Activated CD4-positive, alpha-beta T cell treated with anti-CD3 and anti-CD28 coated beads, Interleukin-2, amount 50 U/mL, for 4 hours (primary cell): ENCODE results near the gene ADAD1.

Experiments
- DNase-seq, 2 experiments: peaks; one replicate each; pipeline ENCODE4 v3.0.0-alpha.2; 2020

ADAD1 gene

GRCh38 chr4:122456231-122457116, 77.7 kb downstream of the ADAD1 start, which contains the start of gene IL2:
IL2 (minus strand) TSS chr4:122456725; CDS start chr4:122456440, 285 bp downstream.
- DNase-seq, result no peak

- DNase-seq, result peak; percentile 29 to 41
Measured at GRCh38 chr4:122458625-122459024, 79.8 kb downstream of the ADAD1 start.

- no peak for DNase-seq
Measured at GRCh38 chr4:122469457-122469856, 90.6 kb downstream of the ADAD1 start.

GRCh38 chr4:122475233-122475632, 96.4 kb downstream of the ADAD1 start:
- DNase-seq, result no peak

GRCh38 chr4:122476126-122476525, 97.3 kb downstream of the ADAD1 start:
- no peak for DNase-seq

DNA sequence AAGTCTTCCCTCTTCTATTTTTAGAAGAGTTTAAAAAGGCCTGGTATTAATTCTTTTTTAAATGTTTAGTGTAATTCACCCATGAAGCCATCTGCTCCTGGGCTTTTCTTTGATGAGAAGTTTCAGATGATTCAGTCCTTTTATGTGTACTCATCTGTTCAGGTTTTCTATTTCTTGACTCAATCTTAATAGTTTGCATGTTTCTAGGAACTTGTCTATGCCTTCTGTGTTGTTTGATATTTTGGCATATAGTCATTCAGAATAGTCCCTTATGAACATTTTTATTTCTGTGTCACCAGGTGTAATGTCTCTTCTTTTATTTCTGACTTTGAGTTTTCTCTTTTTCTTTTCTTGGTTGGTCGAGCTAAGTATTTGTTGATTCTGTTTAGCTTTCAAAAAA, 97.9 kb downstream of the ADAD1 start:
- no peak for DNase-seq
